Globus pallidus (tissue), 1 donor: ENCODE data around the gene LIMA1.
"Not testable (repeated sequence)": the region's sequence is repeated elsewhere in the genome, so short reads cannot be mapped to it uniquely, and the experiment has no call there.

Source experiments
- DNase-seq: peaks from one replicate; pipeline ENCODE4 v3.0.0-alpha.2; 2015; ENCODE audit warnings: low spot score

LIMA1 gene

DNA sequence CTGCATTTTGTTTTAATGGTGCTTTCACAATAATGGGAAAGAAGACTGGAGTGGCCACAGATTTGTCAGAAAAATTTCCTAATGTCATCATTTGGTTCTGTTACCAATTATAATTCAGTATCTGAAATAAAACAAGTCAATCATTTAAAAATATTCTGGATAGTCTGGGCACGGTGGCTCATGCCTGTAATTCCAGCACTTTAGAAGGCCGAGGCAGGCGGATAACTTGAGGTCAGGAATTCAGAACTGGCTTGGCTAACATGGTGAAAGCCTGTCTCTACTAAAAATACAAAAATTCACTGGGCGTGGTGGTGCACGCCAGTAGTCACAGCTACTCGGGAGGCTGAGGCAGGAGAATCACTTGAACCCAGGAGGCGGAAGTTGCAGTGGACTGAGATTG, 4.0 kb upstream of the LIMA1 start:
- no peak for DNase-seq

DNA sequence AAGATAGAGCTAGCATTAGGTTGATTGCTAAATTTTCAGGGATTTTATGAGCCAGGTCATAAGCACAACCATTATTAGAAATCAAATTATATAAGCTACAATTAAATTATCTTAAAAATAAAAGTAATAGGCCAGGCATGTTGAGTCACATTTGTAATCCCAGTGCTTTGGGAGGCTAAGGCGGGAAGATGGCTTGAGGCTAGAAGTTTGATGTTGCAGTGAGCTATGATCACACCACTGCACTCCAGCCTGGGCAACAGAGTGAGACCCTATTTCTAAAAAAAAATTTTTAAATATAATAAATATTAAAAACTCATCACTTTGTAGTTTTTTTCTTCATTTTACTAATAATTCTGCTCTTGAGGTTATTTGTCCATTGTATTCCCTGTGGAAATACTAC, 1.9 kb upstream of the LIMA1 start:
- DNase-seq: no peak

DNA sequence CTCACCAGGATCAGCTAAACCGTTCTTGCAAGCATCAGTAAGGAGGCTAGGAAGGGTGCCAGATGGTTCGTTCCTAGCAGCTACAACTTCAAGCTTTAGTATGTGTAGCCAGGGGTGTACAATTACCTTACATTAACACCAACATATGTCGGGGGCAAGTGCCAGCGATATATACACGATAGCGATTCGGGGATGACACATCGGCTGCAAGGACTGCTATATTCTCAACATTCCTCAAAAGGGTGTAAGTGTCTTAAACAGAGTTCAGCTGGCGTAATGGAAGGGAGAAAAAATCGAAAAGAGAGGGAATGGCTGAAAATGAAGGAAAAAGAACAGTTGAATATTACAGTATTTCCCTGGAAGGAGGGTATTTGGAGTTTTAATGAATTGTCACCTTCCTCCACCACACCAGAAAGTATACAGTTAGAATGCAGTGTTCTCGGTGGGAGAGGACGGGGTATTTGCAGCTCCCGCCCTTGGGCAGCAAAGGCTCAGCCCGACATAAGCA, 545 bp downstream of the LIMA1 start:
- no peak for DNase-seq

DNA sequence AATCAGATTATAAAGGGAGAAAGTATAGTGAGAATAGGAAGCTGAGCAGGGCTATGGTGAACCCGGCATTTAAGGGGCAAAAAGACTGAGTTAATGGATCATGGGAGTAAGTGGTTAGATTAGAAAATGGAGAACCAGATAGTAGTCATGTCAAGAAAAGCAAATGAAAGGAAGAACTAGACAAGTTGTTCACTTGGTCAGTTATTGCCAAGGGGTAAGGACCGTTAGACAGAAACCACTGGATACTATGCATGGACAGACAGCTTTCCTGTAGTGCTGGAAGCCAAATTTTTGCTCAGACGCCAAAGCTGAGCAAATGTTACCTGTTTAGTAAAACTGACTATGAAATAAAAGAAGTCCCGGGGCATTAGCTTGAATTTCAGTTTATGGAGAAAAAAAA, 3.8 kb downstream of the LIMA1 start:
- no peak for DNase-seq

DNA sequence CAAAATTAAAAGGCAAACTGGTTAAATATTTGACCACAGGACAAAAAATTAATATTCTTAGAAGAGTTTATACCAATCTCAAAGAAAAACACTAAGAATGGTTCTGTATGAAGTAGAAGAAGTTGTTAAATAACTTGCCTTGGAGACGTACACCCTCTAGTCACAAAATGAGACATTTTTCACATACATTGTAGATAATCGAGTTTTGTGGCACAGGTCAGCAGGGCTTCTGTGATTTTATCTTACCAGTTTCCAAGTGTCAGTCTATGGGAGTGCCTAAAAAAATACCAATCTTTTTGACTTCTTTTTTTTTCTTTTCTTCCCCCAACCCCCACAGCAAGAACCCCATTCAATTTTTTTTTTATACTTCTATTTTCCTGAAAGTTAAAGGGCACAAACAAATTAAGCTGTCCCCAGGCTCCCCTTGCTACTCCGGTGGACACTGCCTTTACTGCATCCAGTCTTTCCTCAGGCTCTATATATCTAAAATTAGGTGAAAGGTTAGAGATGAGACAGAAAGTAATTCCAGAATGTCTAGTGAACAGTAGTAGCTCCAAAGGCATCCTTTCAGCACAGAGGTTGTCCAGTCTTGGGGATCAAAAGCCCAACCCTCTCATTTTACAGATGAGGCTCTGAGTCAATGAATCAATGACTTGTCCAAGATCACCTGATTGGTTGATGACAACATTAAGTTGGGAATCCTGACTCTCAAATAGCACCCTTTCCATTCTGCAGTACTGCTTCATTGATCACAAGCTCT, 6.2 kb downstream of the LIMA1 start:
- DNase-seq: no peak

DNA sequence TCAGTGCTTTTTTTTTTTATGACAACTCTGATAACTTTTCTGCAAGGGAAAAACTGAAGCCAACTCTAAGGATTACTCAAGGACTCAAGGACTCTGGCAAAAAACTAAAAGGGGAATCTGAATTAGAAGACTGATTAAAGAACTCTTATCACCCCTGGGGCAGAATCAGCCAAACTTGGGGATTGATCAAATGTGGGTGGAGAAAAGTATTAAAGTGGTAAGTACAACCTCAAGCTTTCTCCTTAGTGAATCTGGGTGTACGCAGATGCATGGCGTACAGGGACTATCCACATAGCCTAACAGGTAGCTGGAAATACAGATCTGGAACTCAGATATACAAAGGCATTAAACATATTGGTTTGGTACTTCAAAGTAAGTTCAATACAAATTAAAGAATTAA, 7.3 kb downstream of the LIMA1 start:
- DNase-seq: no peak

DNA sequence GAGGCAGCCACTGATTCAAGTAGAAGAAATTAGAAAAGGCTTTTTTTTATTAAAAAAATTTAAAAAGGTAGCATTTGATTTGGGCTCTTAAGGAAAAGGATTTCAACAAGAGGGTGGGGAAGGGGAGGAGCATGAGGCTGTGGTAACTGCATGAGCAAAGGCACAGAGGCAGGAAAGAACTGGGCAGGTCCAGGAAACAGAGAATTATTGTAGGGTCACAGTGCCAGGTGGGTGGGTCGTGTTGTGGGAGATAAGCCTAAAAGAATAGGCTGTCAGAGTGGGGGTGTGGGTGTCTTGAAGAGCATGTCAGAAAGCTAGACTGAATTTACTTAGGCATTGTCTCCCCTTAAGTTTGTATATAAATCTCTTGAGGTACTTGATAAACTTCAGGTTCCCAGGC, 7.8 kb downstream of the LIMA1 start:
- DNase-seq: no peak

DNA sequence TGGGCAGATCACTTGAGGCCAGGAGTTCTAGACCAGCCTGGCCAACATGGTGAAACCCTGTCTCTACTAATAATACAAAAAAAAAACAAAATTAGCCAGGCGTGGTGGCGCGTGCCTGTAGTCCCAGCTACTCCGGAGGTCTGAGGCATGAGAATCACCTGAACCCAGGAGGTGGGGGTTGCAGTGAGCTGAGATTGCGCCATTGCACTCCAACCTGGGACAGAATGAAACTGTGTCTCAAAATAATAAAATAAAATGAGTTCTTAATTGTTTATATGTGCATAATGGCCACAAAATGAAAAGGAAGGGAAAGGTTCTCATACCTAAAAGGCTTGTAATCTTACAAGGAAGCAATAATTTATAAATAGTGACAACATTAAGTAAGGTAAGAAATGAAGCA, 8.2 kb downstream of the LIMA1 start:
- not testable (repeated sequence) for DNase-seq

DNA sequence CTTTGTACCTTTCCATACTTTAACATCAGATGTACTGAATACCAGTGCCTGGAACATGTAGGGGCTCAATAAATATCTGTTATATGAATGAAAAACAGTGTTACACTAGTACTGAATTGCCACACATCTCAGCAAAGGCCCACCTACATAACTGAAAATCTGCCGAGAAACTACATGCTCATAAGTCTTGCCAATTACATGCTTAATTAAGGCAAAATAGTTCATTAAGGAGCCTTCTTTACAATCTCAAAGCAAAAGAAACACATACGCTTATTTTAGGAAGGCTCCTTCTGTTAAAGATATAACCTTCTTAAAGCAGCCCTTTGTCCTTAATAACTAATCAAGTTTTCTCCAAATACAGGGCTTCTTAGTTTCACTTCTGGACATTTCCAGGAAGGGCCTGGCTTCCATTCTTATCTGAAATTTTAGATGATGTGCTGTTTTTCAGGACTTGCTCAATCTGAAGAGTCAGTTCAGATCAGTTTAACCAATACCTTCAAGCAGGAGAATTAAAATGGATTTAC, 11.5 kb downstream of the LIMA1 start:
- DNase-seq: no peak

DNA sequence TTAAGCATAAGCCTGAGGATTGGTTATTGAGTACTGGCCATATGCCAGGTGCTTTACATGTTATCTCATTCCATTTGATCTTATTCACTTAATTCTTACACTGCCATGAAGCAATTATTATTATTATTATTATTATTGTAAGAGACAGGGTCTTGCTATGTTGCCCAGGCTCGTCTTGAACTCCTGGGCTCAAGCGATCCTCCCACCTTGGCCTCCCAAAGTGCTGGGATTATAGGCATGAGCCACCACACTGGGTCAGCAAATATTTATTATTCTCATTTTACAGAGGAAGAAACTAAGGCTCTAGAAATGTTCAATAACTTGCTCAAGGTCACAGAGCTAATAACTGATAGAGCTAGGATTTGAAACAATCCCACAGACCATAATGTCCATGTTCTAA, 14.8 kb downstream of the LIMA1 start:
- DNase-seq: no peak

DNA sequence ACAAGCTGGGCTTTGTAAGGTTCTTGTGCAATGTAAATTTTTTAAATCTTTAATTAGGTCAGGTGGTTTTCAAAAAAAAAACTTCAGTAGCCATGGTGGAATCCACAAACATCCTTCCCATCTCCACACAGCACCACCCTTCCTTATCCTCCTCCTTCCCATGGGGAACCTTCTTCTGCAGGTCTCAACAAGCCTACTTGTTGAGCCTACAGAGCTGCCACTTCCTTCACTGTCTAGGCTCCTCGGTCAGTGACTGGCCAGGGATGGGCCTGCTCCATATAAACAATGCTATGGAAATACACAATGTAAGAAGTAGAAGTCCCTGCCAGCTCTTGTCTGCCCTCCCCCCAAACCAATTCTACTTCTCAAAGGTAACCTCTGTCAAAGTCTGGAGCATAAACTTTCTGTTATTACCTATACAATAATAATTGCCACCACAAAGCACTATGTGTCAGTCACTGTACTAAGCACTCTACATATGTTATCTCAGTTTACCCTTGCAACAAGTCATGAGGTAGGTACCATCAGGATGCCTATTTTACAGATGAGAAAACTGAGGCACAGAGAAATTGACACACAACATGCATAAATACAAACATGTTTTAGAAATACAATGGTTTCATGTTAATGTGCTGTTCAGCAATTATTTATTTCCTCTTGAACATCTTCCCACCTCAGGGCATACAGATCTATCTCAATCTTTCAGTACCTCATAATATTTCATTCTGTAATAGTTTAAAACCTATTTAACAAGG, 17.4 kb downstream of the LIMA1 start:
- DNase-seq: no peak

DNA sequence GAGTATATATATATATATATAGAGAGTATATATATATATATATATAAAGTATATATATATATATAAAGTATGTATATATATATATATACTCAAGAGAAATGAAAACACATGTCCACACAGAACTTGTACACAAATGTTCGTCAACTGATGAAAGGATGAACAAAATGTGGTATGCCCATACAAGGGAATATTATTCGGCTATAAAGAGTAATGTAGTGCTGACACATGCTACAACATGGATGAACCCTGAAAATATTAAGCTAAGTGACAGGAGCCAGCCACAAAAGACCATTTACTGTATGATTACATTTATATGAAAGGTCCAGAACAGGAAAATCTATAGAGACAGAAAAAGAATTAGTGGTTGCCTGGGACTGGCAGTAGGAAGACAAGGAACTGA, 19.5 kb downstream of the LIMA1 start:
- no peak for DNase-seq

DNA sequence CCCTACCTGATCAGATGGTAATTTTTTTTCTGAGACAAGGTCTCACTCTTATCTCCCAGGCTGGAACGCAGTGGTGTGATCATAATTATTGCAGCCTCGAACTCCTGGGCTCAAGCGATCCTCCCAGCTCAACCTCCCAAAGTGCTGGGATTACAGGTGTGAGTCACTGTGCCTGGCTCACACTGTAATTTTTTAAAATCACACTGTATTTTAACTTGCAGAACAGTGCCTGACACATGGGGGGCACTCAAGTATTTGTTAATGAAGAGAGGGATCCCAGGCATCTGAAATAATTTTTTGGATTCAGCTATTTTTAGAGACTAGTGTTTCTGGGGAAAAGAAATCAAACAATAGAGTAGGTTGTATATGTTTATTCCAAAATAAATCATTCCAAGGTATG, 21.7 kb downstream of the LIMA1 start:
- DNase-seq: no peak

DNA sequence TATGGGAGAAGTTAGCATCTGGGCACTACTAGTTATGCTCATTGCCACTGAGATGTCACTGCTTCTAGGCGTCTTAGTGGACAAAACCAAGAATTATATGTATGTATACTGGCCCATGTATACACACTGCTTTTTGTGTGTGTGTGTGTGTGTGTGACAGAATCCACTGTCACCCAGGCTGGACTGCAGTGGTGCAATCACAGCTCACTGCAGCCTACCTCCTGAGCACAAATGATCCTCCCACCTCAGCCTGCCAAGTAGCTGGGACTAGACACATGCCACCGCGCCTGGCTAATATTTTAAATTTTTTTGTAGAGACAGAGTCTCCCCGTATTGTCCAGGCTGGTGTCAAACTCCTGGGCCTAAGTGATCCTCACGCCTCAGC, 25.2 kb downstream of the LIMA1 start:
- no peak for DNase-seq

DNA sequence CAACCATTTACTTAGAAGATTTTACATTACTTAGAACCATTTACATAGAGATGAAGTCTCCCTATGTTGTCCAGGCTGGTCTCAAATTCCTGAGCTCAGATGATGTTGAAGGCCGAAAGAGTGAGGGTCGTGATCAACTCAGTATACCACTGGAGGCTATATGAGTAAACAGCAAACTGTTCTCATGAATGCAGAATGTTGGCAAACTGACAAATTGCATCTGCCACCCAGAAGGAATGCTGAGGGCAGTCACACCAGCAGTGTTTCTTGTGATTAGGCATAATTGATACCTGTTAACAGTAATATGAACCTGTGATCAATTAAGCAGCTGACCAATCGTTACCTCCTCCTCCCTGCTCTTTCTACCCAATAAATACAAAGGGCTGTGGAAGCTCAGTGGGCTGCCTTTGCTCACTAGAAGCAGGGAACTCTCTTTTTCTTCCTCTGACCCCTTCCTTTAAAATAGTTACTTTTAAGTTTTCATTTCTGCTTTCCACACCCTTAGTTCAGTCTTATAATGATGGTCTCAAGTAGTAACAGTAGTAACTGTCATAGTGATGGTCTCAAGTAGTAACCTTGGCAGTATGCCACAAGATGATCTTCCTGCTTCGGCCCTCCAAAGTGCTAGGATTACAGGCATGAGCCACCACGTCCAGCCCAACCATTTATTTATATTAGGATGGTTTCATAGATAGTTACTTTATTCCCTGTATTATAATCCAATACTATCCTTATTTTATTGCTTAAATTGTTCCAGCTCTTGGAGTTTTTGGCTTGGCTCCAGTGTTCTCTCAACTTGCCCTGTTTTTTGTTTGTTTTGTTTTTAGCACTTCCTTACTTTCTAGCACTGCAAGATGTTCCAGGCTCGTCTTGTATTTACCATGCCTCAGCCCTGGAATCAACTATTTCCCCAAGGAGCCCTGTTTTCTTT, 25.8 kb downstream of the LIMA1 start:
- DNase-seq: peak; percentile 11

DNA sequence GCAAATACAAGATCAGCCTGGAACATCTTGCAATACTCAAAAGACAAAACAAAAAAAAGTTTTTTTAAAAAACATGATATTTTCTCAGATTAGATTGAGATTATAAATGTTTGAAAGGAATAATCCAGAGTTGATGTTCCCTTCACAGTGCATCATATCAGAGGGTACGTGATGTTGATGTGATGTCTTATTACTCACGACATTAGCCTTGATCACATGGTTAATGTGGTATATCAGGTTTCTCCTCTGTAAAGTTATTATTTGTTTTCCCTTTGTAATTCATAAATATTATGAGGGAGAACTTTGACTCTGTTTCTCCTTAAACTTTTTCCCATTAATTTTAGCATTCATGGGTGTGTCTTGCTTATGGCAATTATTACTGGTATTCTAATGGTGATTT, 26.6 kb downstream of the LIMA1 start:
- DNase-seq: no peak

DNA sequence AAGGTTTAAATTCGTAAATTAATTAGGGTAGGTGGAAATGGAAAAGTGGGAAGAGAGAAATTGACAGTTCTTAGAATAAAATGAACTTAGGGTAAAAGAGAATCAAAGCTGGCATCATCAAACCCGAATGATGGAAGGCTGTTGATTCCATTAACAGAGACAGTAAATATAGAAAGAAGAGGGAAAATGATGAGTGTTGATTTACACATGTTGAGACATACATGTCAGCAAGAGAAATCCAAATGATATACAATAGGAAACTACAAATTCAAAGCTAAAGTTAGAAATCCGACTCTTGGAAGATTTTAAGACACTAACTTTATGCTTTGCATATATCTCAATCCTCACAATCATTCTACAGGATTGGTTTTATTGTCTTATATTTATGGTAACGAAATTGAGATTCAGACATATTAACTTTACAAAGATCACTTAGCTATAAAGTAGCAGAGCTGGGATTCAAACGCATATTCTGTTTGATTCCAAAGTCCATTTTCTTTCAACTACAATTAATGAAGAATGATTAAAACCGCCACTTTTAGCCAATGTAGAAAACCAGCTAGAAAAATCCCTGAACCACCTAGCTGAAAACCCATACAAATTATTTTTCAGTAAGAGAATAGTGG, 30.2 kb downstream of the LIMA1 start:
- no peak for DNase-seq

DNA sequence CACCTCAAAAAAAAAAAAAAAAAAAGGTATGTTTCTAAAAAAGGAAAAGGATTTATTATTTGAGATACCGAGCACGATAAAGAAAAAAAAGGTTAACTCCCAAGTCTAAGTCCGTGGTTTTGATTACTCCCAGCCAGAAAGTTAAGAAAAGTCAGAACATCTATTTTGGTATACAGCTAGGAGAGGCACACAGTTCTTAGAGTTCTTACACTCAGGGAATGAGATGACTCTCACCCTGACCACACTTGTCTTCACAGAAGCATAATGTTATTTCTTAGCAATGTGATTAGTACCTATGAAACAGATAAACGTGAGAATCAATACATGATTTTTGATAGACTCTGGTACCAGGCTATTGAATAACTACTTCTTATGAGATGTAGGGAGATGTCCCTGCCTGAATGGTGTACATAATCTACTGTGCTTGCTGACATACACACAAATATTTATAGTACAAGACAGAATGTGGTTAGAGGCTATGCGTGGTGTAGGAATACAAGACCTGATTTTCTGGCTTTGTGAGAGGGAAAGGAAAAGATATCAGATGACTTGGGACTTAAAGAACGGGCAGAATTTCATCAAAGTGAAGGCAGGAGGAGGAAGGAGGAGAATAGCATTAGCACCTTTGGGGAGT, 31.6 kb downstream of the LIMA1 start:
- no peak for DNase-seq

DNA sequence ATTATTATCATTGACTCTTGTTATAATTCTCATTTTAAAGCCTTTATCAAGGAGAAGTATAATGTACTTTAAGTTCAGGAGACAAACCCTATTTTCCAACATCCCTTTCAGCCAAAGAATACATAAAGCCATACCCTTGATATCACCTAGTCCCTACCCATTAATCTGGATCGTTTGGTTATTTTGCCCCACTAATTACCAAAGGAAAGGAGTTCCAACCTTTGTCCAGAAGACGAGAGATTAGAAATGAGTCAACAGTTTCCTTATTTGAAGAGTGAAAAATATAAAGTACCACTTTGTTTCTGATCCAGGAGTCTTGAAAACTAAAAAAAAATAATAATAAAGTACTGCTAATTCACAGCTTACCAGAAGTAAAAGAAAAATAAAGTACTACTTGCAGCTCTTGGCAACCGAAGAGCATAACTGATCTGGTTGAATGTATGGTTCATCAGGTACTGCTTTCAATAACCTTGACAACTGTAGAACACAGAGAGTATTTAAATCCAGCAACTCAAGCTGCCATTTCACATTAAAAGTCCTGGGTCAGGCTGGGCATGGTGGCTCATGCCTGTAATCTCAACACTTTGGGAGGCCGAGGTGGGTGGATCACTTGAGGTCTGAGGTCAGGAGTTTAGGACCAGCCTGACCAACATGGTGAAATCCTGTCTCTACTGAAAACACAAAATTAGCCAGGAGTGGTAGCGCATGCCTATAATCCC, 33.7 kb downstream of the LIMA1 start:
- DNase-seq: no peak

DNA sequence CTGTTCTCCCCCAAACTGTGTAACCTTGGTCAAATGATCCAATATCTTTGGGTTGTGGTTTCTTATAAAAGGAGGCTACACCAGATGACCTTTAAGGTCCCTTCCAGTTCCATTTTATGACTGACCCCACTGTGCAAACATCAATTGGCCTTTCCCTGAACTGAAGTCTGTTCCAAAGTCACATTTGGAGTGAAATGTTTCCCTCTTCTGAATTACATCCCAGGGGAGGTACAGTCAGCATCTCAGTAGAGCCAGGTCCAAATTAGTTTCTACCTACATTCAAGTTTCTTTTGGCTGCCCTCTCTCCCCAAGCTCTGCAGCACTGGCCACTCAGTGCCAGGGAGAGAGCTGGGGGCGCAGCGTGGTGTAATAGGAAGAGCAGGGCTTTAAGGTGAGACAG, 34.4 kb downstream of the LIMA1 start:
- DNase-seq: no peak

DNA sequence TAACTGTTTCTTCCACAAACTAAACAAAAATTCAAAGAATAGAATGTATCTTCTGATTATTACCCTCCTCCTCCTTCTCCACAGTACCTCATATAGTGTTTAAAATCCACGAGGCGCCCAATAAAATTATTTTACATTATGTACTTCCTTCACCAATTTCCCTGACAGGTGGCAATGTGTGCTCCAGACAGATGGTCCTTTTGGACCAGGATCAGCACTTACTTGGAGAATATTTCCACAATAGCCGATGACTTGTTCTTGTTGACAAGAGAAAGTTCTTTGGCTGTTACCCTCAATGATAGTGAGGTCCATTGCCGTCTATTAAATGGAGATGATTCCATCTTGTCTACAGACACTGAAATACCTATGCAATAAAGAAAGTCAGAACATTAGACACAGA, 34.9 kb downstream of the LIMA1 start:
- DNase-seq: no peak
